DOHH2 (cell line): ENCODE measurements around the gene LIPF.

ENCODE experiments used
- CTCF ChIP-seq: fragments of 200-600 bp; sonication (generic); IDR thresholded peaks from one replicate; pipeline ENCODE4 v1.5.1; 2014; ENCODE audit warnings: antibody characterized with exemption, mild to moderate bottlenecking, low read depth, low read length; ENCODE audit not compliant: poor library complexity, severe bottlenecking
- EZH2phosphoT487 ChIP-seq: fragments of 200-600 bp; sonication (generic); IDR thresholded peaks from 2 replicates; pipeline ENCODE4 v1.6.1; 2017; ENCODE audit warnings: borderline replicate concordance, mild to moderate bottlenecking, antibody characterized with exemption, low read length, moderate library complexity, mixed read lengths

- TF ChIP-seq CTCF, result no peak
- no peak for TF ChIP-seq EZH2phosphoT487
Measured at GRCh38 chr10:88676283-88677060, 12.2 kb downstream of the LIPF start.
